K562 (cell line): ENCODE measurements around the gene UBE2O. TPM values are rescaled to one million over a fixed set of nuclear protein-coding genes. Genes with fewer than 3 reads are reported as not detected.
A peak's percentile ranks its signal among the peaks of the same experiment; 100 is the strongest.

ENCODE experiments used
- ATF6 ChIP-seq: sonication (generic); formaldehyde crosslinking; IDR thresholded peaks from 2 replicates; pipeline ENCODE4 v1.4.0; 2020; ENCODE audit warnings: mild to moderate bottlenecking, missing genetic modification reagents
- HDAC2 ChIP-seq: fragments of 450-650 bp; IDR thresholded peaks from 2 replicates; pipeline ENCODE4 v1.6.1; 2016; ENCODE audit warnings: mild to moderate bottlenecking
- KAT7 ChIP-seq: sonication (generic); formaldehyde crosslinking; IDR thresholded peaks from 2 replicates; pipeline ENCODE4 v1.8.0; 2022; ENCODE audit warnings: missing genetic modification reagents, mild to moderate bottlenecking, borderline replicate concordance
- KDM1A ChIP-seq, 2 experiments: fragments of 450-650 bp; IDR thresholded peaks; 2 replicates each; pipeline ENCODE4 v1.6.1; 2016; ENCODE audit warnings: mild to moderate bottlenecking in 2 of 2
- NFIC ChIP-seq: fragments of 450-650 bp; IDR thresholded peaks from 2 replicates; pipeline ENCODE4 v1.6.1; 2017; ENCODE audit warnings: mild to moderate bottlenecking, inconsistent platforms
- NFIX ChIP-seq: fragments of 250-450 bp; sonication (Bioruptor Pico); IDR thresholded peaks from 2 replicates; pipeline ENCODE4 v1.4.0; 2020; ENCODE audit warnings: low read depth, mild to moderate bottlenecking, moderate library complexity
- NONO ChIP-seq, 2 experiments: fragments of 200-400 bp in 1 of 2; fragments of 450-650 bp in 1 of 2; formaldehyde crosslinking in 1 of 2; IDR thresholded peaks; 2 replicates each; pipeline ENCODE4 v1.6.1; 2017; ENCODE audit warnings: low read depth in 2 of 2, mild to moderate bottlenecking in 2 of 2, moderate library complexity in 2 of 2, low read length in 1 of 2
- NR4A1 ChIP-seq, 2 experiments: fragments of 250-450 bp in 1 of 2; fragments of 450-650 bp in 1 of 2; sonication (Bioruptor Pico) in 1 of 2; IDR thresholded peaks; 2 replicates each; pipeline versions ENCODE4 v1.4.0 to v1.6.1; 2016 to 2020; ENCODE audit warnings: mild to moderate bottlenecking in 2 of 2, missing compliant biosample characterization in 1 of 2, missing genetic modification characterization in 1 of 2, moderate library complexity in 1 of 2
- PHF20 ChIP-seq: fragments of 450-650 bp; IDR thresholded peaks from 2 replicates; pipeline ENCODE4 v1.6.1; 2018; ENCODE audit not compliant: partially characterized antibody
- POLR2AphosphoS5 ChIP-seq: IDR thresholded peaks from 2 replicates; pipeline ENCODE4 v1.6.1; 2011; ENCODE audit warnings: mild to moderate bottlenecking, low read depth, low read length, moderate library complexity; ENCODE audit not compliant: control insufficient read depth, insufficient read depth
- RCOR1 ChIP-seq, 2 experiments: IDR thresholded peaks; 2 replicates each; pipeline ENCODE4 v1.6.1; 2012; ENCODE audit warnings: low read depth in 2 of 2, low read length in 2 of 2, borderline replicate concordance in 1 of 2, improper control_type of control experiment in 1 of 2
- SMARCE1 ChIP-seq: fragments of 450-650 bp; IDR thresholded peaks from 2 replicates; pipeline ENCODE4 v1.7.1; 2016; ENCODE audit warnings: mild to moderate bottlenecking
- STAT5A ChIP-seq: IDR thresholded peaks from 2 replicates; pipeline ENCODE4 v1.6.1; 2012; ENCODE audit warnings: low read length, inconsistent platforms, borderline replicate concordance
- TAL1 ChIP-seq: fragments of 450-650 bp; IDR thresholded peaks from 2 replicates; pipeline ENCODE4 v1.6.1; 2016; ENCODE audit warnings: mild to moderate bottlenecking
- TRIM24 ChIP-seq, 2 experiments: fragments of 450-650 bp; IDR thresholded peaks; 2 replicates each; pipeline ENCODE4 v1.6.1; 2016
- polyA plus RNA-seq, 8 experiments: library from polyadenylated mRNA; depleted of rRNA in 4 of 8; stranded (reverse) in 5 of 8; unstranded in 3 of 8; fragments of >200 nt; fragmentation: Nextera tagmentation in 2 of 8; fragmentation: Illumina TruSeq in 1 of 8; extraction: Ambion mirVana in 2 of 8; extraction: Trizol in 1 of 8; gene quantifications; 2 replicates each; pipeline versions ENCODE4 v1.2.1 to v1.2.3, GENCODE V29; 2011 to 2014; ENCODE audit warnings: inconsistent platforms in 1 of 8, missing spikeins in 1 of 8
- total RNA-seq, 7 experiments: library from RNA; depleted of rRNA in 6 of 7; stranded (reverse); fragments of >200 nt in 6 of 7; fragmentation: Illumina TruSeq in 2 of 7; extraction: Trizol in 2 of 7; gene quantifications; 2 replicates each; pipeline versions ENCODE4 v1.2.1 to v1.2.3, GENCODE V29; 2011 to 2021; ENCODE audit warnings: low replicate concordance in 1 of 7
- TF ChIP-seq, protein P1 (sequence below): conservative IDR thresholded peaks from 2 replicates; pipeline ENCODE4 v1.6.1; 2011; ENCODE audit warnings: low read depth, mild to moderate bottlenecking, low read length; ENCODE audit not compliant: control insufficient read depth
- TF ChIP-seq, protein P2 (sequence below): fragments of 250-450 bp; sonication (Bioruptor Pico); IDR thresholded peaks from 2 replicates; pipeline ENCODE4 v1.4.0; 2020; ENCODE audit warnings: mild to moderate bottlenecking, moderate library complexity, borderline replicate concordance
- TF ChIP-seq, protein P3 (sequence below): fragments of 150-350 bp; conservative IDR thresholded peaks from 2 replicates; pipeline ENCODE4 v1.6.1; 2014; ENCODE audit warnings: low read length

UBE2O gene
- total and polyA plus RNA-seq, 9 of the 15 experiments (the other 6 are each of a cell fraction or from before 2014, with no cell fraction given): 1.6 to 39.7 (median 13.3) TPM

DNA sequence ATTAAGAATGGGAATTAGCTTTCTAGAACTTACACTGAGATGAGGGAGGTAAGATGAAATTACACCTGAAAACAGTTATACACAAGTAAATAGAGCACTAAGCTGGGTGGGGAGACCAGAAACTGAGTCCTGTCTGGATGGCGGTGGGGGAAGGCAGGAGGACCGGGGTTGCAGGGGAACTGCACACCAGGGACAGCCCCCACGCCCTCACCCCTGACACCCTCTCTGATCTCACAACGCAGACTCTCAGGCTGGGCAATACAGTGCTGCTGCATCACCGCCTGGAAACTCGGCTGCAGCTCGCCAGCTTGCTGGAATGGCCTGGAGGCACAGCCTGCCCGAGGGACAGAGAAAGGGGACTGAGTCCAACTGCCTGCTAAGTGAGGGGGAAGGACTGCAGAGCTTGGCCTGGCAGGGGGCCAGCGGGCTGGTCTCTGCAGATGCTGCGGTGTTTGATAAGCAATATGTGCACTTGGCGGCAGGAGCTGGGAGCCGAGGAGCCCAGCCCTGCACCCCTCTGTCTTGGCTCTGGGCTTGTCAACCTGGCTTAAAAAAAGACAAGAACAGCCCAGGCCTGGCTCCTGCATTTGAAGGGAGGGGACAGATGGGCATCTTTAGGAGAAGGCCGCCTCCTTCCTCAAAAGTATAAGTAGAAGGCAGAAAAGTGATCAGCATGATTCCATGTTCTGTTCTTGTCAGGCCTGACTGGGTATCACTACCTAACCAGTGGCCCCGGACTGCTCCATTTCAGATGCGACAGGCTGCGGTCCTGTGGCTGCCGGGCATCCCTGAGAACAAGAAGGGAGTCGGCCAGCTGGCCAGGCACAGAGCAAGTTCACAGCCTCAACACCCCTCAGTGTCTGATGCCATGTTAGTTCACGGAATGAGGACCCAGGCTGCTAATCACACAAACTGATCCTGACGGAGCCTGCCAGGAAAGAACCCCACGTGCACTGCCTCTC, 38.3 kb downstream of the UBE2O start (continued):
- TF ChIP-seq, protein P1, sequence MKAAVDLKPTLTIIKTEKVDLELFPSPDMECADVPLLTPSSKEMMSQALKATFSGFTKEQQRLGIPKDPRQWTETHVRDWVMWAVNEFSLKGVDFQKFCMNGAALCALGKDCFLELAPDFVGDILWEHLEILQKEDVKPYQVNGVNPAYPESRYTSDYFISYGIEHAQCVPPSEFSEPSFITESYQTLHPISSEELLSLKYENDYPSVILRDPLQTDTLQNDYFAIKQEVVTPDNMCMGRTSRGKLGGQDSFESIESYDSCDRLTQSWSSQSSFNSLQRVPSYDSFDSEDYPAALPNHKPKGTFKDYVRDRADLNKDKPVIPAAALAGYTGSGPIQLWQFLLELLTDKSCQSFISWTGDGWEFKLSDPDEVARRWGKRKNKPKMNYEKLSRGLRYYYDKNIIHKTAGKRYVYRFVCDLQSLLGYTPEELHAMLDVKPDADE: 0 out of 2 replicates have a peak, but pooled peaks have one; percentile 44
- TF ChIP-seq RCOR1 (IDR thresholded peaks at IDR 0.05; ENCODE audit: borderline replicate concordance in 1 of 2, low read depth in 2 of 2, low read length in 2 of 2) (peak; percentile 40 to 96; a peak in 3 of 4 replicates), KDM1A (IDR thresholded peaks at IDR 0.05) (peak; percentile 78 to 87), TRIM24 (IDR thresholded peaks at IDR 0.05) (no peak), NR4A1 (CRISPR knock-in tag; IDR thresholded peaks at IDR 0.05) (no peak), NR4A1 (tag; IDR thresholded peaks at IDR 0.05) (no peak), KAT7 (CRISPR knock-in tag) (no peak), POLR2AphosphoS5 (peak; percentile 81), SMARCE1 (peak; percentile 43; the same call in 1 of the 2 replicates), STAT5A (peak; percentile 54; the same call in 1 of the 2 replicates), HDAC2 (0 out of 2 replicates have a peak, but pooled peaks have one; percentile 47), ATF6 (CRISPR knock-in tag) (no peak), NFIC (peak; percentile 99), PHF20 (no peak), NONO (IDR thresholded peaks at IDR 0.05; ENCODE audit: low read depth in 2 of 2, low read length in 1 of 2) (peak in 1 of 2 experiments; percentile 14; a peak in 1 of 4 replicates), TAL1 (peak; percentile 78), NFIX (CRISPR knock-in tag) (peak; percentile 74)
- TF ChIP-seq, protein P2, sequence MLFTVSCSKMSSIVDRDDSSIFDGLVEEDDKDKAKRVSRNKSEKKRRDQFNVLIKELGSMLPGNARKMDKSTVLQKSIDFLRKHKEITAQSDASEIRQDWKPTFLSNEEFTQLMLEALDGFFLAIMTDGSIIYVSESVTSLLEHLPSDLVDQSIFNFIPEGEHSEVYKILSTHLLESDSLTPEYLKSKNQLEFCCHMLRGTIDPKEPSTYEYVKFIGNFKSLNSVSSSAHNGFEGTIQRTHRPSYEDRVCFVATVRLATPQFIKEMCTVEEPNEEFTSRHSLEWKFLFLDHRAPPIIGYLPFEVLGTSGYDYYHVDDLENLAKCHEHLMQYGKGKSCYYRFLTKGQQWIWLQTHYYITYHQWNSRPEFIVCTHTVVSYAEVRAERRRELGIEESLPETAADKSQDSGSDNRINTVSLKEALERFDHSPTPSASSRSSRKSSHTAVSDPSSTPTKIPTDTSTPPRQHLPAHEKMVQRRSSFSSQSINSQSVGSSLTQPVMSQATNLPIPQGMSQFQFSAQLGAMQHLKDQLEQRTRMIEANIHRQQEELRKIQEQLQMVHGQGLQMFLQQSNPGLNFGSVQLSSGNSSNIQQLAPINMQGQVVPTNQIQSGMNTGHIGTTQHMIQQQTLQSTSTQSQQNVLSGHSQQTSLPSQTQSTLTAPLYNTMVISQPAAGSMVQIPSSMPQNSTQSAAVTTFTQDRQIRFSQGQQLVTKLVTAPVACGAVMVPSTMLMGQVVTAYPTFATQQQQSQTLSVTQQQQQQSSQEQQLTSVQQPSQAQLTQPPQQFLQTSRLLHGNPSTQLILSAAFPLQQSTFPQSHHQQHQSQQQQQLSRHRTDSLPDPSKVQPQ (CRISPR knock-in tag): no peak
- TF ChIP-seq, protein P3, sequence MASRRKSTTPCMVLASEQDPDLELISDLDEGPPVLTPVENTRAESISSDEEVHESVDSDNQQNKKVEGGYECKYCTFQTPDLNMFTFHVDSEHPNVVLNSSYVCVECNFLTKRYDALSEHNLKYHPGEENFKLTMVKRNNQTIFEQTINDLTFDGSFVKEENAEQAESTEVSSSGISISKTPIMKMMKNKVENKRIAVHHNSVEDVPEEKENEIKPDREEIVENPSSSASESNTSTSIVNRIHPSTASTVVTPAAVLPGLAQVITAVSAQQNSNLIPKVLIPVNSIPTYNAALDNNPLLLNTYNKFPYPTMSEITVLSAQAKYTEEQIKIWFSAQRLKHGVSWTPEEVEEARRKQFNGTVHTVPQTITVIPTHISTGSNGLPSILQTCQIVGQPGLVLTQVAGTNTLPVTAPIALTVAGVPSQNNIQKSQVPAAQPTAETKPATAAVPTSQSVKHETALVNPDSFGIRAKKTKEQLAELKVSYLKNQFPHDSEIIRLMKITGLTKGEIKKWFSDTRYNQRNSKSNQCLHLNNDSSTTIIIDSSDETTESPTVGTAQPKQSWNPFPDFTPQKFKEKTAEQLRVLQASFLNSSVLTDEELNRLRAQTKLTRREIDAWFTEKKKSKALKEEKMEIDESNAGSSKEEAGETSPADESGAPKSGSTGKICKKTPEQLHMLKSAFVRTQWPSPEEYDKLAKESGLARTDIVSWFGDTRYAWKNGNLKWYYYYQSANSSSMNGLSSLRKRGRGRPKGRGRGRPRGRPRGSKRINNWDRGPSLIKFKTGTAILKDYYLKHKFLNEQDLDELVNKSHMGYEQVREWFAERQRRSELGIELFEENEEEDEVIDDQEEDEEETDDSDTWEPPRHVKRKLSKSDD: no peak
